HG03460 (cell line): Measurements from ENCODE around the gene TPRN.
"Not testable (repeated sequence)": the region's sequence is repeated elsewhere in the genome, so short reads cannot be mapped to it uniquely, and the experiment has no call there.

ENCODE experiments used
- ATAC-seq: cut with Tn5 transposase; IDR thresholded peaks from one replicate; pipeline ENCODE4 v1.9.1; 2021; ENCODE audit not compliant: unreplicated experiment

Gene TPRN

GRCh38 chr9:137200311-137201204 is at the start of gene TPRN:
Gene TPRN, minus strand, starts transcription at chr9:137200741. Its CDS starts 30 bp downstream, at chr9:137200711.
- ATAC-seq, result peak; percentile 81

- no peak for ATAC-seq
Observed at GRCh38 chr9:137247916-137248175, 47.3 kb upstream of the TPRN start.

- ATAC-seq, result no peak
Observed at GRCh38 chr9:137247135-137247915, 46.8 kb upstream of the TPRN start.

- ATAC-seq, result no peak
Observed at GRCh38 chr9:137245450-137246421, 45.2 kb upstream of the TPRN start.

GRCh38 chr9:137244486-137245449 is 44.2 kb upstream of the TPRN start:
- no peak for ATAC-seq

GRCh38 chr9:137243626-137244485 is 43.3 kb upstream of the TPRN start:
- no peak for ATAC-seq

GRCh38 chr9:137243266-137243625 is 42.7 kb upstream of the TPRN start:
- ATAC-seq, result not testable (repeated sequence)

GRCh38 chr9:137242269-137243203 is 42.0 kb upstream of the TPRN start:
- no peak for ATAC-seq

- peak; percentile 2 for ATAC-seq
Observed at GRCh38 chr9:137241490-137242268, 41.1 kb upstream of the TPRN start.

- ATAC-seq, result peak; percentile 67
Observed at GRCh38 chr9:137240841-137241489, 40.4 kb upstream of the TPRN start, which contains the start of gene TUBB4B. Gene TUBB4B, plus strand, starts transcription at chr9:137241287. Its CDS starts 74 bp downstream, at chr9:137241361.

- peak; percentile 23 for ATAC-seq
Observed at GRCh38 chr9:137240318-137240840, 39.8 kb upstream of the TPRN start.

GRCh38 chr9:137239541-137240200 is 39.1 kb upstream of the TPRN start:
- ATAC-seq, result not testable (repeated sequence)

- no peak for ATAC-seq
Observed at GRCh38 chr9:137237759-137238726, 37.5 kb upstream of the TPRN start.

GRCh38 chr9:137236936-137237421 is 36.4 kb upstream of the TPRN start:
- no peak for ATAC-seq
